Measurements from ENCODE around the gene PLVAP.

The PLVAP gene

DNA sequence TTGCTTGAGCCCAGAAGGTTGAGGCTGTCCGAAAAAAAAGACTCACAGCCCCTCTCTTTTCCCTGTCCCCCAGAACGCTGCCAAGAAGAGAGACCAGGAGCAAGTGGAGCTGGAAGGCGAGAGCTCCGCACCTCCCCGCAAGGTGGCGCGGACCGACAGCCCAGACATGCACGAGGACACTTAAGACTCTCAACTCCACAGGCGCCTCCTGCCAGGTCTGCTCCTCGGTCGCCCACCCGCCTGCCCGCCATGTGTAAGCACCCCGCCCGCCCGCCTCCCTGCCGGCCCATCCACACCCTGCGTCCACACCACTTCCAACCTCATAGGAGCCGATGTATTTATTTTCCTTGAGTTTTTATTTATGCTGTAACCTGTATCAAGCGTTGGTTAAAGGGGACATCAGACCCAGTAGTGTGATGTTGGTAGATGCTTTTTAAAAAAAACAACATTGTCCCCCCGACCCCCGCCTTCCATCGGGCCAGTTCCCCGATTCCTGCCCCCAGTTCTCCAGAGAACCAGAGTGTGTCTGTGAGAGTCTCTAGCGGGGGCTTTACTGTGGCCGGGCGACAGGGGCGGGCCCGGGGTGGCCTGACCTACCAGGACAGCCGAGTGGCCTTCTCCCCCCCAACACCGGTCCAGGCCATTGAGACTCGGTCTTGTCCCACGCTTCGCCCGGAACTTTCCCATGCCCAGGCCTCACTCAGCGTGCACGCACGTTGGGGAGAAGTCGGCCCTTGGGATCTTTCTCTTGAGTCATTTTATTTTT lies 57.5 kb downstream of the PLVAP start:
- no peak for DNase-seq

GRCh38 chr19:17318966-17319365 lies 58.2 kb downstream of the PLVAP start:
- no peak for DNase-seq

GRCh38 chr19:17314007-17314593 lies 63.0 kb downstream of the PLVAP start:
- DNase-seq, result no peak

- DNase-seq, result no peak
Observed at GRCh38 chr19:17312189-17313113, 64.7 kb downstream of the PLVAP start.

- no peak for DNase-seq
Observed at GRCh38 chr19:17311455-17312188, 65.5 kb downstream of the PLVAP start.

GRCh38 chr19:17309965-17310461 lies 67.1 kb downstream of the PLVAP start:
- no peak for DNase-seq

DNA sequence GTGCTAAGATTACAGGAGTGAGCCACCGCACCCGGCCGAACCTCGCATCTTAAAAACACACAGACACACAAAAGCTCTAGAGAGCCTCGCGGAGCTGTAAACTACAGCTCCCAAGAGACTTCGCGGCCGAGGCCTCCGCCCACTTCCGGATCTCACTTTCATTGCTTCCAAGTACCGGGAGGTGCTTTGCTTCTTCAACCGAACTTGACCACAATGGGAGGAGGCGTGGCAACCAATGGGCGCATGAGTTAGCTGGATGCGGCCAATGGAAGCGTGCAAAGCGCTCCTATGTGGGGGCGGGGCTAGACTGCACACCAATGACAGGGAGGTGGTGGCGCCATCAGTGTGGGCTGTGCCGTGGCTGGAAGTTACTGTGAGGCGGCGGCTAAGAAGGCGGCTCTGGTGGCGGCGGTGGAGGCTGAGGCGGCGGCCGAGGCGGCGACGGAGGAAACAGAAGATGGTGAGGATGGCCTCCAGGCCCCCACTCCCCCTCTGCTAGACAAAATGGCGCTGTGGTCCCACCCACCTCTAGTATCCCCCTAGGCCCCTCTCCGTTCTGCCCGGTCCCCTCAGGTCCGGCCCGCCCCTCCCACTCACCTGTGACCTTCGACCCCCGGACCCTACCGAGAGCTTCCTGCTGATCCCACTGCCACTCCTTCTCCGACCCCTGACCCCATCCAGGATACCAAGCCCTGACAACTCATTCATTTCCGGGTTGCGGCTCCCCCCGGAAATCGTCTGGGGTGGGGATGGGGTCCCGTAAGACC lies 67.8 kb downstream of the PLVAP start, which contains the start of gene DDA1:
DDA1 (plus strand) TSS at position 366 of the 767 bp plus-strand sequence; CDS start at position 458, 92 bp downstream.
- peak; percentile 100 for DNase-seq

DNA sequence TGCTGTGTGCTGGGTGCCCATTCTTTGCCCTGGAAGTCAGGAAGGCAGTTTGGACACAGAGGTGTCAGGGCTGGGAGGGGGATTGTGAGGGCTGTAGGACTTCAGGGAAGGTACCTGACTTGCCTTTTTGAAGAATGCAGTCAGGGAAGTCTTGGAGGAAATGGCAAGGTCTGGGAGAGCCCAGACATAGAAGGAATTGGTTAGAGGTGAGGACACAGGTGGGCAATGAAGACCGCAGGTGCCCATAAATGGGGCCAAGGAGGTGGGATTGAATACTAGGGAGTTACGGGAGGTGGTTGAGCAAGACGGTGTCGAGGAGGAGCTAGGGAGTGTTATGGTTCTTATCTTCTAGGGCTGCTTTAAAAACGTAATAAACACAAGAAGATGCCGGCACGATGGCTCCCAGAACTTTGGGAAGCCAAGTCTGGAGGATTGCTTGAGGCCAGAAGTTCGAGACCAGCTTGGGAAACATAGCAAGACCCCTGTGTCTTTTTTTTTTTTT lies 69.2 kb downstream of the PLVAP start:
- DNase-seq, result no peak

DNA sequence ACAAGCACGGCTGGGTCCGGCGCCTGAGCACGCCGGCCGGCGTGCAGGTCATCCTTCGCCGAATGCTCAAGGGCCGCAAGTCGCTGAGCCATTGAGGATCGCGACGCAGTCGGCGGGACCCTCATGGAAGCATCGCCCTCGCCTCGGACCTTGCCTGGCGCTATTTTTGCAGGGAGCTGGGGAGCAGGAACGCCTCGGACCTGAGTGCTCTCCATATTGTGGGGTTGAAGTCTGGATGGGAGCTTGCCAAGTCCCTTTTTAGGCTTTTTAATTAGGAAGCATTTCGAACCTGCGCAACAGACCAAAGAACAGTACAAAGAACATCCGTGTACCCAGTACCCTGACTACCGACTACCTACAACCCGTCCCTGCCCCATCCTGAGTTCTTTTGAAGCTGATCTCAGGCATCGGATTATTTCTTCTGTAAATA lies 70.8 kb downstream of the PLVAP start:
- DNase-seq, result no peak

- DNase-seq, result peak; percentile 100
Observed at GRCh38 chr19:17305517-17306284, 71.4 kb downstream of the PLVAP start, which contains the start of gene MRPL34. TSS of gene MRPL34 (plus strand) at chr19:17305872. CDS start at chr19:17305893, 21 bp downstream.

DNA sequence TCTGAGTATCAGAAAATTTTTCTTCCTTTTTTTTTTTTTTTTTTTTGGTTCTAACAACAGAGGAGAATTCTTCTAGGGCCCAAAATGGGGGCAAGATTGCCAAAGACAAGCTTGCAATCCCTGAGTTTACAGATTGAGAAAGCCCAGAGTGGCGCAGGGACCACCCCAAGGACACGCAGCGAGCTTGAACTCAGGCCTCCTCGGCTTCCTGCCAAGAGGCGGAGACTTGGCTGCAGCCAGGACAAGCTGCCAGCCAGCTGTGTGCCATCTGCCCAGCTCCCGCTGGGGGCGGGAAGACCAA lies 72.0 kb downstream of the PLVAP start:
- DNase-seq, result no peak

- no peak for DNase-seq
Observed at GRCh38 chr19:17304386-17305215, 72.5 kb downstream of the PLVAP start.

- no peak for DNase-seq
Observed at GRCh38 chr19:17303940-17304267, 73.2 kb downstream of the PLVAP start.

DNA sequence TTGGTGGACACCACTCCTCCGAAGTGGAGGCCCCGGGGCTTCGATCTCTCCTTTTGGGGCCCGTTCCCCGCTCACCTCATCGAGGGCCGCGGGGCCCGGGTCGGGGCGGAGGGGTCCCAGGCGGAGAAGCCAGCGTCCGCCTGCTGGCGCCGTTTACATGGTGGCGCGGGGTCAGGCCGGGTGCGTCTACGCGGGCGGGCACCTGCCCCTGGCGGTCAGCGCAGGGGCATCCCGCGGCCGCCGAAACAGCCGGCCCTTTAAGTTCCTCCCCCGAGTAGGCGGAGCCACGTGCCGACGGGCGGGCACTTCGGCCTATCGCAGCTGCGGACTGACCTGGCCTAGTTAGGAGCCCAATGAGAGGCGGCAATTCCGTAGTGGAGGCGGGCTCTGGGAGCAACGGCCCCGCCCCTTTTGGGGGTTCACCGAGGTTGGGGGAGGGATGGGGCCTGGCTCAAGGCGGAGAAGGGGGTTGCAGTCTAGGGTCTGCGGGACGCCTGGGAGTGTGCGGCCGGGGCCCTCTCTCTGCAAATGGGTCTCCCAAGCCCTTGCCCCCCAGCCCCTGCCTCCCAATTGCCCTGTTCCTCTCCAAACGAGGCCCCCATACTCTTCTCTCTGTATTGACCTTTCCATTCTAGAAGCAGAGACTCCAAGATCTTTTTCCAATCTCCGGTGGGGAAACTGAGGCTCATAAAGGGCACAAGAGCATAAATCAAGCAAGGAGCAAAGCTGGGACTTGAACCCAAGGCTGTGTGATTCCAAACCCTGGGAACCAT lies 73.8 kb downstream of the PLVAP start, which contains the start of gene ABHD8:
ABHD8 (minus strand) TSS at position 259 of the 773 bp plus-strand sequence. CDS start 1,809 bp downstream, outside the sequence.
- DNase-seq, result peak; percentile 98

- DNase-seq, result peak; percentile 59
Observed at GRCh38 chr19:17302391-17303166, 74.6 kb downstream of the PLVAP start.

Data from hematopoietic multipotent progenitor cell treated with erythropoietin and hydrocortisone succinate and interleukin-3 and kit ligand, for 4 days (in vitro differentiated cells).